IMR-90 (cell line): ENCODE data around the gene CCDC88B. TPM values are rescaled to one million over a fixed set of nuclear protein-coding genes. Genes with fewer than 3 reads are reported as not detected.

Experiments used
- ATAC-seq: fragments of 200-7000 bp; cut with Tn5 transposase; 2 replicates; pipeline ENCODE4 v1.9.1; 2020; ENCODE audit warnings: low read depth, mild to moderate bottlenecking, moderate library complexity
- BruUV-seq: library from RNA; stranded (reverse); fragments of 400-500 nt; replicated peaks from 2 replicates; lab custom pipeline; 2021; lab: Mats Ljungman, UMichigan
- CTCF ChIA-PET: fragments of 300-600 bp; formaldehyde crosslinking; extraction: SDS; loops from one replicate; lab custom pipeline; 2021; ENCODE audit warnings: antibody characterized with exemption; lab: Yijun Ruan, JAX
- POLR2A ChIA-PET: fragments of 300-600 bp; sonication (Branson Sonifier 250); formaldehyde crosslinking; loops from one replicate; lab custom pipeline; 2022; ENCODE audit warnings: antibody characterized with exemption; ENCODE audit not compliant: unreplicated experiment; lab: Charles Lee
- DNase-seq: peaks from one replicate; pipeline ENCODE4 v3.0.0; 2013
- H2AFZ ChIP-seq: replicated peaks from 2 replicates; pipeline ENCODE3; 2013; ENCODE audit warnings: low read length, mild to moderate bottlenecking; ENCODE audit not compliant: poor library complexity
- H2AK5ac ChIP-seq: 2 replicates; pipeline ENCODE4 v1.6.1; 2013; ENCODE audit warnings: low read depth, low read length, inconsistent platforms
- H2AK9ac ChIP-seq: replicated peaks from 2 replicates; pipeline ENCODE3; 2013; ENCODE audit warnings: mild to moderate bottlenecking, low read depth, low read length, moderate library complexity; ENCODE audit not compliant: poor library complexity
- H2BK120ac ChIP-seq: 2 replicates; pipeline ENCODE4 v1.6.1; 2013; ENCODE audit warnings: low read depth, low read length, inconsistent platforms
- H2BK15ac ChIP-seq: 3 replicates; pipeline ENCODE4 v1.6.1; 2013; ENCODE audit warnings: low read depth, low read length, inconsistent platforms
- H2BK20ac ChIP-seq: 2 replicates; pipeline ENCODE4 v1.6.1; 2013; ENCODE audit warnings: low read depth, mild to moderate bottlenecking, inconsistent platforms, low read length, moderate library complexity
- H2BK5ac ChIP-seq: 2 replicates; pipeline ENCODE4 v1.6.1; 2013; ENCODE audit warnings: mild to moderate bottlenecking, low read depth, low read length, inconsistent platforms; ENCODE audit not compliant: poor library complexity, severe bottlenecking
- H3K14ac ChIP-seq: replicated peaks from 2 replicates; pipeline ENCODE4 v1.6.1; 2013; ENCODE audit warnings: low read depth, low read length, inconsistent platforms
- H3K18ac ChIP-seq: 2 replicates; pipeline ENCODE4 v1.6.1; 2013; ENCODE audit warnings: low read depth, low read length, control low read depth
- H3K23ac ChIP-seq: 2 replicates; pipeline ENCODE4 v1.6.1; 2013; ENCODE audit warnings: low read depth, low read length, inconsistent platforms
- H3K27ac ChIP-seq: 2 replicates; pipeline ENCODE4 v1.5.1; 2013; ENCODE audit warnings: mild to moderate bottlenecking, control low read depth, low read length; ENCODE audit not compliant: insufficient read depth
- H3K27me3 ChIP-seq: 2 replicates; pipeline ENCODE4 v1.6.1; 2013; ENCODE audit warnings: low read length; ENCODE audit not compliant: control insufficient read depth, insufficient read depth
- H3K36me3 ChIP-seq: 2 replicates; pipeline ENCODE4 v1.6.1; 2013; ENCODE audit warnings: low read length, mixed read lengths; ENCODE audit not compliant: control insufficient read depth, insufficient read depth
- H3K4ac ChIP-seq: 2 replicates; pipeline ENCODE4 v1.6.1; 2013; ENCODE audit warnings: low read depth, low read length, inconsistent platforms
- H3K4me1 ChIP-seq: 2 replicates; pipeline ENCODE4 v1.6.1; 2013; ENCODE audit warnings: low read length, mixed read lengths; ENCODE audit not compliant: control insufficient read depth, insufficient read depth
- H3K4me2 ChIP-seq: 2 replicates; pipeline ENCODE4 v1.6.1; 2013; ENCODE audit warnings: low read depth, mild to moderate bottlenecking, control low read depth, low read length, moderate library complexity
- H3K4me3 ChIP-seq: 2 replicates; pipeline ENCODE4 v1.5.1; 2013; ENCODE audit warnings: low read depth, mild to moderate bottlenecking, control low read depth, low read length, moderate library complexity; ENCODE audit not compliant: insufficient read depth
- H3K56ac ChIP-seq: 2 replicates; pipeline ENCODE4 v1.6.1; 2013; ENCODE audit warnings: low read length, inconsistent platforms; ENCODE audit not compliant: insufficient read depth; ENCODE audit errors: extremely low read depth
- H3K79me1 ChIP-seq, 2 experiments: 2 replicates each; pipeline ENCODE4 v1.6.1; 2013; ENCODE audit warnings: low read length in 2 of 2, inconsistent platforms in 1 of 2, low read depth in 1 of 2
- H3K9ac ChIP-seq: 2 replicates; pipeline ENCODE4 v1.6.1; 2013; ENCODE audit warnings: low read depth, low read length, control low read depth
- H3K9me1 ChIP-seq: 2 replicates; pipeline ENCODE4 v1.6.1; 2013; ENCODE audit warnings: low read length, inconsistent platforms; ENCODE audit not compliant: insufficient read depth
- H3K9me3 ChIP-seq: 2 replicates; pipeline ENCODE4 v1.6.1; 2013; ENCODE audit warnings: low read length; ENCODE audit not compliant: control insufficient read depth, insufficient read depth
- H4K20me1 ChIP-seq: 2 replicates; pipeline ENCODE4 v1.6.1; 2013; ENCODE audit warnings: low read length, inconsistent platforms; ENCODE audit not compliant: insufficient read depth
- H4K5ac ChIP-seq: 2 replicates; pipeline ENCODE4 v1.6.1; 2013; ENCODE audit warnings: mild to moderate bottlenecking, low read depth, low read length, control low read depth
- H4K8ac ChIP-seq, 2 experiments: 2 replicates each; pipeline ENCODE4 v1.6.1; 2013; ENCODE audit warnings: low read depth in 2 of 2, low read length in 2 of 2, control low read depth in 1 of 2, inconsistent platforms in 1 of 2
- H4K91ac ChIP-seq: 2 replicates; pipeline ENCODE4 v1.6.1; 2013; ENCODE audit warnings: low read depth, low read length, inconsistent platforms; ENCODE audit not compliant: insufficient read depth
- BHLHE40 ChIP-seq: fragments of 150-350 bp; IDR thresholded peaks from 2 replicates; pipeline ENCODE4 v1.6.1; 2016; ENCODE audit warnings: mild to moderate bottlenecking, low read depth, low read length
- CEBPB ChIP-seq: IDR thresholded peaks from 2 replicates; pipeline ENCODE4 v1.6.1; 2012; ENCODE audit warnings: low read depth, low read length, improper control_type of control experiment
- CHD1 ChIP-seq: IDR thresholded peaks from 2 replicates; pipeline ENCODE4 v1.6.1; 2012; ENCODE audit warnings: low read depth, low read length, improper control_type of control experiment
- FOS ChIP-seq: fragments of 150-350 bp; IDR thresholded peaks from 2 replicates; pipeline ENCODE4 v1.6.1; 2016; ENCODE audit warnings: low read depth, low read length
- MAFK ChIP-seq: IDR thresholded peaks from 2 replicates; pipeline ENCODE4 v1.6.1; 2012; ENCODE audit warnings: low read depth, low read length, improper control_type of control experiment
- MAZ ChIP-seq: IDR thresholded peaks from 2 replicates; pipeline ENCODE4 v1.6.1; 2012; ENCODE audit warnings: low read depth, mild to moderate bottlenecking, low read length, improper control_type of control experiment, moderate library complexity, borderline replicate concordance
- MXI1 ChIP-seq: IDR thresholded peaks from 2 replicates; pipeline ENCODE4 v1.6.1; 2012; ENCODE audit warnings: low read depth, mild to moderate bottlenecking, low read length, moderate library complexity, borderline replicate concordance
- NFE2L2 ChIP-seq: fragments of 150-350 bp; IDR thresholded peaks from 2 replicates; pipeline ENCODE4 v1.6.1; 2016; ENCODE audit warnings: low read depth, mild to moderate bottlenecking, low read length
- POLR2A ChIP-seq: IDR thresholded peaks from 2 replicates; pipeline ENCODE4 v1.6.1; 2012; ENCODE audit warnings: mild to moderate bottlenecking, low read depth, low read length
- RAD21 ChIP-seq: IDR thresholded peaks from 2 replicates; pipeline ENCODE4 v1.6.1; 2012; ENCODE audit warnings: low read length, improper control_type of control experiment
- RCOR1 ChIP-seq: IDR thresholded peaks from 2 replicates; pipeline ENCODE4 v1.6.1; 2012; ENCODE audit warnings: mild to moderate bottlenecking, low read length, improper control_type of control experiment; ENCODE audit not compliant: insufficient replicate concordance
- RFX5 ChIP-seq: IDR thresholded peaks from 2 replicates; pipeline ENCODE4 v1.8.0; 2012; ENCODE audit warnings: low read depth, mild to moderate bottlenecking, low read length, moderate library complexity
- SMC3 ChIP-seq: fragments of 150-350 bp; IDR thresholded peaks from 2 replicates; pipeline ENCODE4 v1.6.1; 2016; ENCODE audit warnings: low read depth, mild to moderate bottlenecking, antibody characterized with exemption, low read length, moderate library complexity
- WGBS, 2 experiments: methylation state at CpG; one replicate each; pipeline versions ENCODE4 v1.1.5 to v1.1.7; 2013; ENCODE audit warnings: missing lambda C conversion rate in 2 of 2; ENCODE audit not compliant: insufficient read length in 1 of 2; ENCODE audit errors: extremely low coverage in 2 of 2; 5-methylcytosine and 5-hydroxymethylcytosine counted together
- dilution Hi-C: fragments of 300-500 bp; cut with HindIII; formaldehyde crosslinking; loops from one replicate; pipeline ENCODE4 v1.14.3; 2018; ENCODE audit warnings: low sequenced_read_pairs; ENCODE audit not compliant: unreplicated experiment
- in situ Hi-C: fragments of 300-500 bp; cut with MboI; formaldehyde crosslinking; loops from 3 replicates; pipeline ENCODE4 v1.14.3; 2019; ENCODE audit warnings: low sequenced_read_pairs, inconsistent platforms, mixed read lengths
- intact Hi-C: fragments of 100-400 bp; cut with micrococcal nuclease; formaldehyde crosslinking; loops from 2 replicates; pipeline ENCODE4 v1.10.0; 2022
- polyA plus RNA-seq, 3 experiments: library from polyadenylated mRNA; depleted of rRNA; stranded (reverse); fragments of >200 nt; gene quantifications; 2 replicates each; pipeline ENCODE4 v1.2.3, GENCODE V29; 2012; ENCODE audit warnings: low replicate concordance in 1 of 3
- total RNA-seq: library from RNA; depleted of rRNA; stranded (reverse); fragments of >200 nt; gene quantifications from 2 replicates; pipeline ENCODE4 v1.2.3, GENCODE V29; 2012
- TF ChIP-seq, protein P1 (sequence below): fragments of 150-350 bp; IDR thresholded peaks from 2 replicates; pipeline ENCODE4 v1.6.1; 2016; ENCODE audit warnings: low read depth, mild to moderate bottlenecking, low read length, moderate library complexity, borderline replicate concordance
- TF ChIP-seq, protein P2 (sequence below): conservative IDR thresholded peaks from 2 replicates; pipeline ENCODE4 v1.5.1; 2012; ENCODE audit warnings: mild to moderate bottlenecking, low read depth, low read length, improper control_type of control experiment
- TF ChIP-seq, protein P3 (sequence below): fragments of 150-350 bp; IDR thresholded peaks from 2 replicates; pipeline ENCODE4 v1.6.1; 2017; ENCODE audit warnings: mild to moderate bottlenecking, antibody characterized with exemption, low read length, low read depth

CCDC88B gene
- total and polyA plus RNA-seq, 2 of the 4 experiments (the other 2 are of a cell fraction), result 1.3 to 2.5 TPM

DNA sequence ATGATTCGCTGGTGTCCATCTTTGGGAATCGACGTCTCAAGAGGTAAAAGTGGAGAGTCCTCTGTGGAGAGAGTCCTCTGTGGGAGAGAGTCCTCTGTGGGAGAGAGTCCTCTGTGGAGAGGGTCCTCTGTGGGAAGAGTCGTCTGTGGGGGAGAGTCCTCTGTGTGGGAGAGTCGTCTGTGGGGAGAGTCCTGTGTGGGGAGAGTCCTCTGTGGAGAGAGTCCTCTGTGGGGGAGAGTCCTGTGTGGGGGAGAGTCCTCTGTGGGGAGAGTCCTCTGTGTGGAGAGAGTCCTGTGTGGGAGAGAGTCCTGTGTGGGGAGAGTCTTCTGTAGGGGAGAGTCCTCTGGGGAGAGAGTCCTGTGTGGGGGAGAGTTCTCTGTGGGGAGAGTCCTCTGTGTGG lies 19.0 kb upstream of the CCDC88B start:
- Histone ChIP-seq H2BK15ac (no peak overlapping the region), H3K9me3 (no peaks in the 10 kb centered on the region), H2BK5ac (no peak overlapping the region), H4K8ac (no peak overlapping the region), H4K91ac (no peak overlapping the region), H2AFZ (no peak overlapping the region), H3K4me1 (peaks cover 10% of the 10 kb centered on the region), H3K4me2 (no peak overlapping the region), H2AK5ac (no peak overlapping the region), H2BK120ac (no peak overlapping the region), H2AK9ac (no peak overlapping the region), H3K27me3 (no peaks in the 10 kb centered on the region), H3K27ac (no peak overlapping the region), H3K4me3 (no peak overlapping the region), H2BK20ac (no peak overlapping the region), H4K20me1 (no peaks in the 10 kb centered on the region; the same call in 1 of the 2 replicates), H3K14ac (no peak overlapping the region), H3K9ac (no peak overlapping the region), H3K23ac (no peak overlapping the region), H3K36me3 (peaks cover 24% of the 10 kb centered on the region), H4K5ac (no peak overlapping the region), H3K18ac (no peak overlapping the region), H3K9me1 (peaks cover 14% of the 10 kb centered on the region), H3K56ac (no peak overlapping the region), H3K79me1 (peaks cover 7 to 31% of the 10 kb centered on the region in 2 experiments), H3K4ac (no peak overlapping the region)
- no peak for DNase-seq
- in situ Hi-C loops, result no loop called here
- POLR2A ChIA-PET, result no interaction called here
- no TSS peak for BruUV-seq
- dilution Hi-C loops, result no loop called here
- CTCF ChIA-PET, result no interaction called here
- no peak for ATAC-seq
- intact Hi-C loops, result no loop called here
- 92% methylated on average over 2 of the region's 5 CpGs; no CpG with 5 or more reads in 1 of the 2 experiments for WGBS, 2 experiments
- TF ChIP-seq MAZ, result no peak
- no peak for TF ChIP-seq SMC3
- no peak for TF ChIP-seq CHD1
- TF ChIP-seq, protein P1, sequence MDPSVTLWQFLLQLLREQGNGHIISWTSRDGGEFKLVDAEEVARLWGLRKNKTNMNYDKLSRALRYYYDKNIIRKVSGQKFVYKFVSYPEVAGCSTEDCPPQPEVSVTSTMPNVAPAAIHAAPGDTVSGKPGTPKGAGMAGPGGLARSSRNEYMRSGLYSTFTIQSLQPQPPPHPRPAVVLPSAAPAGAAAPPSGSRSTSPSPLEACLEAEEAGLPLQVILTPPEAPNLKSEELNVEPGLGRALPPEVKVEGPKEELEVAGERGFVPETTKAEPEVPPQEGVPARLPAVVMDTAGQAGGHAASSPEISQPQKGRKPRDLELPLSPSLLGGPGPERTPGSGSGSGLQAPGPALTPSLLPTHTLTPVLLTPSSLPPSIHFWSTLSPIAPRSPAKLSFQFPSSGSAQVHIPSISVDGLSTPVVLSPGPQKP, result no peak
- TF ChIP-seq RCOR1, result no peak
- TF ChIP-seq, protein P2, sequence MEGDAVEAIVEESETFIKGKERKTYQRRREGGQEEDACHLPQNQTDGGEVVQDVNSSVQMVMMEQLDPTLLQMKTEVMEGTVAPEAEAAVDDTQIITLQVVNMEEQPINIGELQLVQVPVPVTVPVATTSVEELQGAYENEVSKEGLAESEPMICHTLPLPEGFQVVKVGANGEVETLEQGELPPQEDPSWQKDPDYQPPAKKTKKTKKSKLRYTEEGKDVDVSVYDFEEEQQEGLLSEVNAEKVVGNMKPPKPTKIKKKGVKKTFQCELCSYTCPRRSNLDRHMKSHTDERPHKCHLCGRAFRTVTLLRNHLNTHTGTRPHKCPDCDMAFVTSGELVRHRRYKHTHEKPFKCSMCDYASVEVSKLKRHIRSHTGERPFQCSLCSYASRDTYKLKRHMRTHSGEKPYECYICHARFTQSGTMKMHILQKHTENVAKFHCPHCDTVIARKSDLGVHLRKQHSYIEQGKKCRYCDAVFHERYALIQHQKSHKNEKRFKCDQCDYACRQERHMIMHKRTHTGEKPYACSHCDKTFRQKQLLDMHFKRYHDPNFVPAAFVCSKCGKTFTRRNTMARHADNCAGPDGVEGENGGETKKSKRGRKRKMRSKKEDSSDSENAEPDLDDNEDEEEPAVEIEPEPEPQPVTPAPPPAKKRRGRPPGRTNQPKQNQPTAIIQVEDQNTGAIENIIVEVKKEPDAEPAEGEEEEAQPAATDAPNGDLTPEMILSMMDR, result no peak
- TF ChIP-seq CEBPB, result no peak
- no peak for TF ChIP-seq MXI1
- no peak for TF ChIP-seq NFE2L2
- TF ChIP-seq, protein P3, sequence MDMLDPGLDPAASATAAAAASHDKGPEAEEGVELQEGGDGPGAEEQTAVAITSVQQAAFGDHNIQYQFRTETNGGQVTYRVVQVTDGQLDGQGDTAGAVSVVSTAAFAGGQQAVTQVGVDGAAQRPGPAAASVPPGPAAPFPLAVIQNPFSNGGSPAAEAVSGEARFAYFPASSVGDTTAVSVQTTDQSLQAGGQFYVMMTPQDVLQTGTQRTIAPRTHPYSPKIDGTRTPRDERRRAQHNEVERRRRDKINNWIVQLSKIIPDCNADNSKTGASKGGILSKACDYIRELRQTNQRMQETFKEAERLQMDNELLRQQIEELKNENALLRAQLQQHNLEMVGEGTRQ, result no peak
- TF ChIP-seq RAD21, result no peak
- no peak for TF ChIP-seq BHLHE40
- TF ChIP-seq POLR2A, result no peak
- TF ChIP-seq MAFK, result no peak
- TF ChIP-seq RFX5, result no peak
- no peak for TF ChIP-seq FOS
